Stimulated activated CD8-positive, alpha-beta memory T cell treated with anti-CD3 and anti-CD28 coated beads, Interleukin-4, amount 100 ng/mL, for 4 hours (primary cell): ENCODE results near the gene CCDC97.
"Not testable (repeated sequence)": the region's sequence is repeated elsewhere in the genome, so short reads cannot be mapped to it uniquely, and the experiment has no call there.

ENCODE experiments used
- DNase-seq, 2 donors: peaks; one replicate each; pipeline ENCODE4 v3.0.0-alpha.2; 2020; ENCODE audit warnings: low read depth in 2 of 2, low spot score in 1 of 2

CCDC97 gene

DNA sequence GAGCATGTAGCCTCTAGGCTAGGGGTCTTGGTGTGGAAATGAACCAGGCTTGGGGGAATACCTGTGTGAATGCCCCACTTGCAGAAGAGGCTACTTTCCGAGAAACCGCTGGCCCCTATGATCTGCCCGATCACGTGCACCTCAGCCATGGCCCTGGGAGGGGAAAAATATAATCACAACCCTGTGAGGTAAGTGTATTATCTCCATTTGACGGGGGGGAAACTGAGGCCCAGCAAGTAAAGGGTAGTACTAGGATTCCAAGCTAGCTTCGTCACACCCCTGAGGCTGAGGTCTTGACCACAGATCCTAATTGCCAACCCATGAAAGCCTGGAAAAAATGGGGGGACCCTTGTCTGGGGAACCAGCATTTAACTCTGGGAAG lies 53.4 kb downstream of the CCDC97 start:
- no peak for DNase-seq

- peak; percentile 95 to 98 for DNase-seq
These were observed 54.0 kb downstream of the CCDC97 start, which contains the start of gene B9D2 for GRCh38 chr19:41363753-41364523. Gene B9D2 (minus strand): TSS chr19:41364149. CDS start chr19:41363519, 630 bp downstream.

DNA sequence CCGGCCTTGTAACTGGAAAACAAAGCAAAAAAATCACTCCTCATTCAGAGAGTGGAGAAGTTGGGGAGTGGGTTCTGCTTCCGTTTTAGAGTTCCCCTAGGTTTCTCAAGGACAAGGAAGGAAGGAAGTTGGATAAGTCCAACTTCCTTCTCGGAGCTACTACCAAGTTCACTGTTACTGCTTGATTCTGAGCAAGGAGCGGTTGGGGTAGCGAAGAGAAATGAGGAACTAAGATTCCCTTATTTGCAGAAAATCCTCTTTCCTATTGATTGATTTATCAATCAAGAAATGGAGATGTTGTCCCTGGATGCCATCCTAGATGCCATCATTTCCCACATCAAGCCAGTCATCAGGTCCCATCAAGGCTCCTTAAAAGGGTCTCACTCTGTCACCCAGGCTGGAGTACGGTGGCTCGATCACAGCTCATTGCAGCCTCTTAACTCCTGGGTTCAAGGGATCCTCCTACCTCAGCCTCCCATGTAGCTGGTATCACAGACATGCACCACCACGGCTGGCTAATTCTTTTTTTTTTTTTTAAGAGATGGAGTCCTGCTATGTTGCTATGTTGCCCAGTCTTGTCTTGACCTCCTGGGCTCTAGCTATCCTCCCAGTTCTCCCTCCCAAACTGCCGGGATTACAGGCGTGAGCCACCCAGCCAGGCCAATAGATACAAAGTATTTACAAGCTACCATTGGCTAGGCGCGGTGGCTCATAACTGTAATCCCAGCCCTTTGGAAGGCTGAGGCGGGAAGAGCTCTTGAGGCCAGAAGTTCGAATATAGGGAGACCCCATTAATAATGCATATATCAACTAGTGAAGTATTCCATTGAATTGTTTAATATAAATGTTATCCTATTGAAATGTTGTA lies 54.8 kb downstream of the CCDC97 start:
- no peak for DNase-seq

DNA sequence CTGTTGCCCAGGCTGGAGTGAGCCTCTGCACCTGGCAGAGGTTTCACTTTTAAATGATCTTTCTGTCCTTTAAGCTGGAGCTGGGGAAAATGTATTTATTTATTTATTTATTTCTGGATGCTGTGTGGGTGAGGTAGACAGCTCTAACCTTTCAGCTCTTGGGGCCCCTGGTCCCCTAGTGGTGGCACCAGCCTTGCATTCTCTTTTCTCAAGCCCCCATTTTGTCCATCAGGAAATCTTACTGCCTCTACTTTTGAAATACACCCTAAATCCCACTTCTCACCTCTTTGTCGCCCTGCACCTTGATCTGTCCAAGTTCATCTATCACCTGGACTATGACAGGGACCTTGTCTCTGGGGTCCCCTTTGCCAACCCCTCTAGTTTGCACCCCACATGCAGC lies 56.1 kb downstream of the CCDC97 start:
- no peak for DNase-seq

DNA sequence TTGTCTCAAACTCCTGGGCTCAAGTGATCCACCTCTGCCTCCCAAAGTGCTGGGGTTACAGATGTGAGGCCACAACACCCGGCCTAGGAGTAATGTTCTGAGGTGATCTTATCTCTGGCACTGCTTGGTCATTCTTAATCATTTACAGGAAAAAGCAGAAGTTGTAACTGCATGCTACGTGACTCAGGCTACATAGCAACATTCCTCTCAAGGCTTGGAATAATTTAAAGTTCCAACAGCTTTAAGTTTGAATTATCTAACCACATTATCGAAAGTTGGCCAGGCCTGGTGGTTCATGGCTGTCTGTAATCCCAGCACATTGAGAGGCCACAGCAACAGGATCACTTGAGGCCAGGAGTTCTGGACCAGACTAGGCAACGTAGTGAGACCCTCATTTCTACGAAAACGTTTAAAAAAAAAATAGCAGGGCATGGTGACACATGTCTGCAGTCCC lies 57.9 kb downstream of the CCDC97 start:
- no peak for DNase-seq

DNA sequence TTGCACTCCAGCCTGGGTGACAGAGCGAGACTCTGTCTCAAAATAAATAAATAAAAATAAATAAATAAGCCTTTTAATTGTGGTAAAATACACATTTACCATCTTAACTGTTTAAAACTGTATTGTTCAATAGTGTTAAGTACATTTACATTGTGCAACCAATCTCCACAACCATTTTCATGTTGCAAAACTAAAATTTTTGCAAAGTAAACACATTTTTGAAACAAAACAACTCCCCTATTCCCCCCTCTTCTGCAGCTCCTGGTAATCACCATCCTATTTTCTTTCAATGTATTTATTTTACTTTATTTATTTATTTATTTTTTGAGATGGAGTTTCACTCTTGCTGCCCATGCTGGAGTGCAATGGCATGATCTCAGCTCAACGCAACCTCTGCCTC lies 59.8 kb downstream of the CCDC97 start:
- no peak for DNase-seq

DNA sequence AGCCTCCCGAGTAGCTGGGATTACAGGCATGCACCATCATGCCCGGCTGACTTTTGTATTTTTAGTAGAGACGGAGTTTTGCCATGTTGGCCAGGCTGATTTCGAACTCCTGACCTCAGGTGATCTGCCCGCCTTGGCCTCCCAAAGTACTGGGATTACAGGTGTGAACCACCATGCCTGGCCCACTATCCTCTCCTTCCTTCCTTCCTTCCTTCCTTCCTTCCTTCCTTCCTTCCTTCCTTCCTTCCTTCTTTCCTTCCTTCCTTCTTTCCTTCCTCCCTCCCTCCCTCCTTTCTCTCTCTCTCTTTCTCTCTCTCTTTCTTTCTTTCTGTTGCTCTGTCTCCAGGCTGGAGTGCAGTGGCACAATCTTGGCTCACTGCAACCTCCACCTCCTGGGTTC lies 61.1 kb downstream of the CCDC97 start:
- DNase-seq = not testable (repeated sequence)

DNA sequence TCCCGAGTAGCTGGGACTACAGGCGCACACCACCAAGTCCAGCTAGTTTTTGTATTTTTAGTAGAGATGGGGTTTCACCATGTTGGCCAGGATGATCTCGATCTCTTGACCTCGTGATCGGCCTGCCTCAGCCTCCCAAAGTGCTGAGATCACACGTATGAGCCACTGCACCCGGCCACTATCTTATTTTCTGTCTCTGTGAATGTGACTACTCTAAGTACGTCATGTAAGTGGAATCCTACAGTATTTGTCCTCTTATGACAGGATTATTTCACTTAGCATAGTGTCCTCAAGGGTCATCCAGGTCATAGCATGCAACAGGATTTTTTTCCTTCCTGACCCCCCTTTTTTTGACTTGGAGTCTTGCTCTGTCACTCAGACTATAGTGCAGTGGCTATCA lies 61.6 kb downstream of the CCDC97 start:
- no peak for DNase-seq

- DNase-seq = no peak
These were observed 62.5 kb downstream of the CCDC97 start for GRCh38 chr19:41372501-41372900.

DNA sequence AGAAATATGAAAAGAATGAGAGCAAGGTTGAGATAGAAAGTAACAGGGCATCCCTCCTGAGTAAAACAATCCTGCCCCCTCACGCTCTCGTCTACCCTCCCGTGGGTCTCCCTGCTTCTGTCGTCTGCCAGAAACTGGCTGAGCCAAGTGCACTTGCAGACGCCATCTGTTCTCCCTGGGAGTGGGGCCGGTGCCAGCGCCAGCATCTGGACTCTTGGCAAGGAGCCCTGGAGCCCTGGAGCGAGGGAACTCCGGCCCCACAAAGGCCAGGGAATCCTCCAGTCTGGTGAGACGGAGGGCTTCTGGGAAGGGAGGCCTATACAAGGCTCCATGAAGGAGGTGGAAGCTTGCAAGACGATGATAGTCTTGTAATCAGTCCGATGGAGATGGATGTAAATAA lies 64.0 kb downstream of the CCDC97 start:
- DNase-seq = no peak
